Large intestine (tissue), 3 donors: ENCODE results near the gene TRAPPC2L. TPM values are rescaled to one million over a fixed set of nuclear protein-coding genes. Genes with fewer than 3 reads are reported as not detected.
"Not testable (repeated sequence)": the region's sequence is repeated elsewhere in the genome, so short reads cannot be mapped to it uniquely, and the experiment has no call there.

Source experiments
- DNase-seq, 2 donors: peaks; one replicate each; pipeline versions ENCODE4 v3.0.0 to v3.0.0-alpha.2; 2013
- H3K27ac ChIP-seq: one replicate; pipeline ENCODE4 v1.5.1; 2013; ENCODE audit warnings: low read length
- H3K27me3 ChIP-seq: 2 replicates; pipeline ENCODE4 v1.6.1; 2013; ENCODE audit warnings: low read length; ENCODE audit not compliant: control insufficient read depth, insufficient read depth
- H3K36me3 ChIP-seq: 2 replicates; pipeline ENCODE4 v1.6.1; 2013; ENCODE audit warnings: low read length; ENCODE audit not compliant: control insufficient read depth, insufficient read depth
- H3K4me1 ChIP-seq: one replicate; pipeline ENCODE4 v1.6.1; 2013; ENCODE audit warnings: low read length; ENCODE audit not compliant: control insufficient read depth, insufficient read depth
- H3K4me3 ChIP-seq: one replicate; pipeline ENCODE4 v1.5.1; 2013; ENCODE audit warnings: low read length
- H3K9me3 ChIP-seq: one replicate; pipeline ENCODE4 v1.6.1; 2013; ENCODE audit warnings: mild to moderate bottlenecking, low read depth, low read length, moderate library complexity; ENCODE audit not compliant: control insufficient read depth
- WGBS: methylation state at CpG from one replicate; pipeline ENCODE4 v1.1.5; 2013; ENCODE audit warnings: low lambda C conversion rate; ENCODE audit not compliant: insufficient coverage; 5-methylcytosine and 5-hydroxymethylcytosine counted together
- polyA plus RNA-seq: library from polyadenylated mRNA; unstranded; fragments of 120-200 nt; gene quantifications from one replicate; pipeline ENCODE4 v1.2.1, GENCODE V29; 2013

The TRAPPC2L gene
- polyA plus RNA-seq, 1 donor = 96.0 TPM

DNA sequence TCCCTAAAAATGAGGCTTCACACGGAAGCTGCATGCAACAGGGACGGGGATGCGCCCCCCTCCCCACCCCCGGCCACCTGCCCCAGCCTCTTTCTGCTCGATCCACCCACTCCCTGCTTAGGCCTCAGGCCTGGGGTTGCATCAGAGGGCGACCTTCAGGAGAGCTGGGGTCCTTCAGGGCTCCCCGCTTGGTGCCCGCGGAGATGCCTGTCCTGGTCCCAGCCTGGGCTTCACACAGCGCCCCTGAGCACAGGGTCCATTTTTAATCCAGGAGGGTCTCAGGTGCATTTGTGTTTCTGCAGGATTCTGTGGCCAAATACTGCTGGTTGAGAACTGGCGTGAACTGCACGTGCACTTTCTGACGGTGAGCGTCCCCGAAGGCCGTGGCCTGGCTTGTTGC is 37.8 kb upstream of the TRAPPC2L start:
- H3K9me3 ChIP-seq = no peaks in the 10 kb centered on the region
- no peaks in the 10 kb centered on the region for H3K27me3 ChIP-seq
- H3K4me3 ChIP-seq = no peak overlapping the region
- peaks cover 2% of the 10 kb centered on the region for H3K4me1 ChIP-seq
- no CpG with 5 or more reads among the region's 16 CpGs for WGBS
- H3K36me3 ChIP-seq = peaks cover 22% of the 10 kb centered on the region
- no peak overlapping the region for H3K27ac ChIP-seq
- DNase-seq = no peak

DNA sequence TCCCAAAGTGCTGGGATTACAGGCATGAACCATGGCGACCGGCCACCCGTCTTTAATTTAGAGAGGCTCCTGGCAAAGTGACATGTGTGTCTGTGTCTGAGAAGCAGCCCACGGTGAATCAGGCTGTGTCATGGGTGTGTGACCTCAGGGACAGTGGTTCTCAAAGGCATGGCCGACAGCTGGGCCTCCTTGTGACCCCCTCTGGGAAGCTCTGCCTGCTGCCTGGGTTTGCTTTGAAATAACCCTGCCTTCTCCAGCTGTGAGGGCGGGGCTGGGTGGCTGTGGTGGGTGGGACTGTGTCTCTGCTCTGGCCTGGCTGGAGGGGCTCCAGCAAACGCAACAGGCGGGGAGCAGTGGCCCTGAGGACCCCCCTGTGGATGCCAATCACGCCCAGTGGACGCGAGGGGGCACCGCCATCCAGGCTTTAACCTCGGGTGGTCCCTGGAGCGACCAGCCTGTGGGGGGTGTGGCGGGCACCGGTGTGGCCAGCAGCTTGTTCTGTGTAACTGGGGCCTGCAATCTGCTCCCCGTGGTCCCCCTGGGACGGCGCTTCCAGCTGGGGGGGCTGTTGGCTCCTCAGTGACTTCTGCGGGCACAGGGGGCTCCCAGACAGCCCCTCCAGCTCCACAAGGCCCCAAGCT is 36.4 kb upstream of the TRAPPC2L start:
- H3K4me1 ChIP-seq = peaks cover 2% of the 10 kb centered on the region
- no peaks in the 10 kb centered on the region for H3K9me3 ChIP-seq
- H3K27ac ChIP-seq = no peak overlapping the region
- no peak overlapping the region for H3K4me3 ChIP-seq
- no CpG with 5 or more reads among the region's 20 CpGs for WGBS
- peaks cover 28% of the 10 kb centered on the region for H3K36me3 ChIP-seq
- no peak for DNase-seq
- no peaks in the 10 kb centered on the region for H3K27me3 ChIP-seq

DNA sequence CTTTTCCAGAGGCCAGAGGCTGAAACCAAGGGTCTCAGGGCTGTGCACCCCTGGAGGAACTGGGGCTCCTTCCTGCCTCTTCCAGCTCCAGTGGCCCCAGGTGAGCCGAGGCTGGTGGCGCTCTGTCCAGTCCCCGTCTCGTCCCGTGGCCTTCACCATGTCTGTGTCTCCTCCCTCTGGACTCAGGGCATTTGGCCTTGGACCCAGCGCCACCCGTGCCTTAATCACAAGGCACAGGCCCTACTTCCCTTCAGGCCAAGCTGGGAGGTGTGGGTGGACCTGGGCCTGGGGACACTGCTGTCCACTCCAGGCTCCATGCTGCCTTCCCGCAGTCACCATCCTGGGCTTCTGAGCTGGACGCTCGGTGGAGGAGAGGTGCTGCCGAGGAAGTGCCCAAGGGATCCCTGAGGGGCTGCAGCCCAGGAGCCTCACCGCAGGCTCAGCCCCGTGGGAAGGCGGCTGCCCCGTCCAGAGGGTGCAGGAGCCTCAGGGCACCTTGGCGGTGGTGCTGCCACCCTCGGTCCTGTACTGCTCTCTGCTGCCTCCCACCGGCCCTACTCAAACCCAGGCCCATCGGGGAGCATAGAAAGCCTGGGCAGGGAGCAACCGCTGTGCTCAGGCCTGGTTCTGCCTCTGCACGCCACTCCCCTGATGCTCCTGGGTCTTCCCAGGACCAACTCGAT is 35.6 kb upstream of the TRAPPC2L start:
- Histone ChIP-seq H3K27me3 (no peaks in the 10 kb centered on the region), H3K4me3 (no peak overlapping the region), H3K27ac (no peak overlapping the region), H3K36me3 (peaks cover 32% of the 10 kb centered on the region), H3K9me3 (no peaks in the 10 kb centered on the region), H3K4me1 (no peaks in the 10 kb centered on the region)
- DNase-seq = no peak
- no CpG with 5 or more reads among the region's 22 CpGs for WGBS

DNA sequence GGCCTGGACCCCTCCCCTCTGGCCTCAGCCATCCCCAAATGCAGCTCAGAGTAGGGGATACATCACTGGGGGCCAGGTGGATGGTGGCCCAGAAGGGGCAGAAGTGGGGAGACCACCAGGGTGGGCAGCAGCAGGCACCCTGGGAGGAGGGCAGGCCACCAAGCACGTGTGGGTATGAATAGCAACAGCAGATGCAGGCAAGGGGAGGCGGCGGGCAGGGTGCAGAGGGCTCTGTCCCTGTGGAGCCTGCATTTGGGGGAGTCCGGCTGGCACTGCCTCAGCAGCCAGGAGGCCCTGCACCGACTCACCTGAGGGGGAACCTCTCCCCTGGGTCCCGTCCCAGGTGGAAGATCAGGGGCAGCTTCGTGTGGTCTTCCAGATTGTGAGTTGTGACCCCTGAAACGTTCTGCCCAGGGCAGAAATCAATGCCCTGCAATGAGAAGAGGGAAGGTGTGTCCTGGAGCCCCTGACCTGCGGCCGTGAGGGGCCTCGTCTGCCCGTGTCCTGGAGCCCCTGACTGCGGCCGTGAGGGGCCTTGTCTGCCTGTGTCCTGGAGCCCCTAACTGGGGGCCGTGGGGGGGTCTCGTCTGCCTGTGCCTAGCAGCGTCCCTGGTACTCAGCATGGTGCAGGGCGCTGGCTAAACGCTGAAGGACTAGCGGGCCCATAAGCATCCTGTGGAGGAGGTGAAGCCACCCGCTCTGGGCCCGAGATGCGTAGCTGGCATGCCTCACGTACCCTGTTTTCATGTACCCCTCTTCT is 34.5 kb upstream of the TRAPPC2L start:
- H3K9me3 ChIP-seq = no peaks in the 10 kb centered on the region
- H3K36me3 ChIP-seq = peaks cover 36% of the 10 kb centered on the region
- no CpG with 5 or more reads among the region's 24 CpGs for WGBS
- no peaks in the 10 kb centered on the region for H3K27me3 ChIP-seq
- H3K4me3 ChIP-seq = no peak overlapping the region
- DNase-seq = no peak
- no peaks in the 10 kb centered on the region for H3K4me1 ChIP-seq
- no peak overlapping the region for H3K27ac ChIP-seq

DNA sequence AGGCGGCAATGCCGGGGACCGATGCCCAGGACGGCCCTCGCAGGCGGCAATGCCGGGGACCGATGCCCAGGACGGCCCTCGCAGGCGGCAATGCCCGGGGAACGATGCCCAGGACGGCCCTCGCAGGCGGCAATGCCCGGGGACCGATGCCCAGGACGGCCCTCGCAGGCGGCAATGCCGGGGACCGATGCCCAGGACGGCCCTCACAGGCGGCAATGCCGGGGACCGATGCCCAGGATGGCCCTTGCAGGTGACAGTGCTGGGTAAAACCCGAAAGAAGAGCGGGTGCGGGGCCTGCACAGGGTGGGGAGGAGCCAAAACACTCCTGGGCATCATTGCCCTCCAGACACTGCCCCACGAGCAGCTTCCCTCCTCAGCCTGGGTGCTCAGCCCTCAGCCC is 33.3 kb upstream of the TRAPPC2L start:
- DNase-seq, H3K9me3 ChIP-seq, H3K27me3 ChIP-seq, H3K4me3 ChIP-seq, H3K27ac ChIP-seq, H3K4me1 ChIP-seq: not testable (repeated sequence)
- WGBS = no CpG with 5 or more reads among the region's 31 CpGs
- peaks cover 46% of the 10 kb centered on the region for H3K36me3 ChIP-seq

DNA sequence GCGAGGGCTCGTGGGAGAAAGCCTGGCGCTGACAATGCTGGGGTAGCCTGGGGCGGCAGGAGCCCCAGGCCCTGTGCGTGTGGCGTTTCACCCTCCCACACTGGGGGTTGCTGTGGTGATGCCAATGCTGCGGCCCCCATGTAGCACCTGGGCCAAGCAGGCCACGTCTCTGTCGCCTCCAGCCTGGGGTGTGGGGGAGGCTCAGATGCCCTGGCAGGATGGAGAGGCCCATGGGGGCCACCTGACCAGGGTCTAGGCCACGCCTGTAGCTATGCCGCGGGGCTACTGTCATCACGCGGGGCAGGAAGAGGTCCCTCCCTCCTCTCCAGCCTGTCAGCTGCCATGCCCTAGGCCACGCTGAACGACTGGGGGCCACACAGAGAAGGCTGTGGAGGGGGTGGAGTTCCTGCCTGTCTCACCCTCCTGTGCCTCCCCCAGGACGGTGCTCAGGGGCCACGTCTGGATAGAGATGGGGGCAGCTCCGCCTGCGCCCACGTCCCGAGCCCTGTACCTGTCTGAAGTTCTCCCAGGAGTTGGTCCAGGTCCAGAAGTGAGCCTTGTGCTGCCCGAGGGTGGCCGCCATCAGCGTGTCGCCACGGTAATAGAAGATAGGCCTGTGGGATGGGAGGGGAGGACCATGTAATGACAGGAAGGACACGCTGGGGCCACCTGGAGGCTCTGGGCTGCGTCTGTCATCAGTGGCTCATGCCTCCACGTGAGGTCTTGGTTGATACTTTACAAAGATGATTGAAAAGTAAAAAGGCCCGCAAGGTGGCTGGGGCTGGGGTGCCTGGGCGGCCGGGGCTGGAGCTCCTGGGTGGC is 32.5 kb upstream of the TRAPPC2L start:
- Histone ChIP-seq H3K36me3 (peaks cover 46% of the 10 kb centered on the region), H3K9me3 (no peaks in the 10 kb centered on the region), H3K4me1 (no peaks in the 10 kb centered on the region), H3K27ac (no peak overlapping the region), H3K27me3 (no peaks in the 10 kb centered on the region), H3K4me3 (no peak overlapping the region)
- WGBS = no CpG with 5 or more reads among the region's 33 CpGs
- DNase-seq = no peak

DNA sequence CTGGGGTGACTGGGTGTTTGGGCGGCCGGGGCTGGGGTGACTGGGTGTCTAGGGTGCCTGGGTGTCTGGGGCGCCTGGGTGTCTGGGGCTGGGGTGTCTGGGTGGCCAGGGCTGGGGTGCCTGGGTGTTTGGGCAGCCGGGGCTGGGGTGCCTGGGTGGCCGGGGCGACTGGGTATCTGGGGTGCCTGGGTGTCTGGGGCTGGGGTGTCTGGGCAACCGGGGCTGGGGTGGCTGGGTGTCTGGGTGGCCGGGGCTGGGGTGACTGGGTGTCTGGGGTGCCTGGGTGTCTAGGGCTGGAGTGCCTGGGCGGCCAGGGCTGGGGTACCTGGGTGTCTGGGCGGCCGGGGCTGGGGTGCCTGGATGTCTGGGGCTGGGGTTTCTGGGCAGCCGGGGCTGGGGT is 31.8 kb upstream of the TRAPPC2L start:
- no peak overlapping the region for H3K27ac ChIP-seq
- H3K4me3 ChIP-seq = no peak overlapping the region
- DNase-seq = no peak
- no peaks in the 10 kb centered on the region for H3K4me1 ChIP-seq
- no CpG with 5 or more reads among the region's 12 CpGs for WGBS
- H3K36me3 ChIP-seq = peaks cover 48% of the 10 kb centered on the region
- H3K27me3 ChIP-seq = no peaks in the 10 kb centered on the region
- H3K9me3 ChIP-seq = no peaks in the 10 kb centered on the region

DNA sequence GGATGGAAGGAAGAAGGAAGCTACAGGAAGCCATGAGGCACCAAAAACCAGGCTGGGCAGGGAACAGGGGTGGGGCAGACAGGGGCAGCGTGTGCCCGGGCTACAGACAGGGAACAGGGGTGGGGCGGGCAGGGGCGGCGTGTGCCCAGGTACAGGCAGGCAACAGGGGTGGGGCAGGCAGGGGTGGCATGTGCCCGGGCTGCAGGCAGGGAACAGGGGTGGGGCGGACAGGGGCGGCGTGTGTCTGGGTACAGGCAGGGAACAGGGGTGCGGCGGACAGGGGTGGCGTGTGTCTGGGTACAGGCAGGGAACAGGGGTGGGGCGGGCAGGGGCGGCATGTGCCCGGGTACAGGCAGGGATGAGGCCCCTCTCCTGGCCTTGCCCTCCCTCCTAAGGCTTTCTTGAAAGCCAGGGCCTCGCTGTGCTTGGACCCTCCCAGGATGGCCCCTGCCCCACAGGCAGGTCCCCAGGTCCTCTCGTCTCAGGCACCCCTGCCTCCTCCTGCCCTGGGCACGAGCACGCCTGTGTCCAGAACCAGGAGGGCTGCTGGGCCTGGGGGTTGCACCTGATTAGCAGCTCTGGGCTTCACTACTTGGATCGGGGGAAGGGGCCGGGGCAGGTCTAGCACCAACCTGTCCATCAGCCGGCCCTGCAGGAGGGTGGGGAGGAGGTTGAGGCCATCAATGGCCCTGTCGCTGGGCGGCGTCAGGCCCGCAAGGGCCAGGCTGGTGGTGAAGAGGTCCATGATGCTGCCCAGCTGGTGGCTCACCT is 30.7 kb upstream of the TRAPPC2L start:
- no CpG with 5 or more reads among the region's 26 CpGs for WGBS
- peaks cover 47% of the 10 kb centered on the region for H3K36me3 ChIP-seq
- DNase-seq = no peak
- no peak overlapping the region for H3K4me3 ChIP-seq
- H3K27me3 ChIP-seq = no peaks in the 10 kb centered on the region
- no peaks in the 10 kb centered on the region for H3K9me3 ChIP-seq
- no peak overlapping the region for H3K27ac ChIP-seq
- no peaks in the 10 kb centered on the region for H3K4me1 ChIP-seq

DNA sequence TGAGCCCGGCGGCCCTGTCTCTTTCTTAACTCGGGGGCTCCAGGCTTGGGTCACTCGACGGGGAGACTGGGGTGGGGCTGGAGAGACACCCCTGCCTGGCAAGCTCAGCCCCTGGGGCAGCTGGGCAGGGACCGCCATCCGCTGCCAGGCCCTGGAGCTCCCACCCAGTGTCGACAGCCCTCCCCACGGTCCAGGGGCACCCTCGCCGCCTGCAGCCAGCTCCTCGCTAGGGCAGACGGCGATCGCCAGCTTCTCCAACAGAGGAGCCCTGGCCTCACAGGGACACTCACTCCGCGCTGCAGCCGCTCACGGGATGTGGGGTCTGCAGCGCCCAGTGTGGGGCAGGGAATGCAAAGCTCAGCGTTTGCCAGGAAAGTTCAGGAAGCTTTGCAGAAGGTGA is 29.2 kb upstream of the TRAPPC2L start:
- Histone ChIP-seq H3K4me3 (no peak overlapping the region), H3K9me3 (no peaks in the 10 kb centered on the region), H3K27me3 (no peaks in the 10 kb centered on the region), H3K4me1 (no peaks in the 10 kb centered on the region), H3K27ac (no peak overlapping the region), H3K36me3 (peaks cover 34% of the 10 kb centered on the region)
- DNase-seq = no peak
- no CpG with 5 or more reads among the region's 21 CpGs for WGBS
